Uterus (tissue), 4 donors: ENCODE measurements around the gene DTNBP1. TPM values are rescaled to one million over a fixed set of nuclear protein-coding genes. Genes with fewer than 3 reads are reported as not detected.

Source experiments
- DNase-seq, 2 donors: peaks; one replicate each; pipeline ENCODE4 v3.0.0-alpha.2; 2019 to 2020
- H3K27ac ChIP-seq, 2 donors: fragments of 200-600 bp; sonication (generic); 1 replicate in 1 of 2; 2 replicates in 1 of 2; pipeline ENCODE4 v1.5.1; 2016 to 2018
- H3K27me3 ChIP-seq, 2 donors: fragments of 200-600 bp; sonication (generic); one replicate each; pipeline ENCODE4 v1.5.1; 2018 to 2019; ENCODE audit warnings: control low read depth in 1 of 2
- H3K36me3 ChIP-seq, 2 donors: fragments of 200-600 bp; sonication (generic); one replicate each; pipeline ENCODE4 v1.5.1; 2019; ENCODE audit warnings: control low read depth in 1 of 2
- H3K4me1 ChIP-seq, 2 donors: fragments of 200-600 bp; sonication (generic); one replicate each; pipeline ENCODE4 v1.5.1; 2018 to 2019; ENCODE audit warnings: control low read depth in 1 of 2
- H3K4me3 ChIP-seq, 2 donors: fragments of 200-600 bp; sonication (generic); 1 replicate in 1 of 2; 2 replicates in 1 of 2; pipeline ENCODE4 v1.5.1; 2018 to 2019; ENCODE audit warnings: mild to moderate bottlenecking in 1 of 2
- H3K9me3 ChIP-seq, 2 donors: fragments of 200-600 bp; sonication (generic); one replicate each; pipeline ENCODE4 v1.5.1; 2019; ENCODE audit warnings: control low read depth in 1 of 2
- CTCF ChIP-seq, 4 experiments: fragments of 200-600 bp in 2 of 4; fragments of 450-650 bp in 2 of 4; sonication (generic) in 2 of 4; IDR thresholded peaks; one replicate each; pipeline ENCODE4 v1.5.1; 2016 to 2019; ENCODE audit warnings: antibody characterized with exemption in 4 of 4, mild to moderate bottlenecking in 2 of 4, moderate library complexity in 1 of 4
- POLR2A ChIP-seq, 2 donors: fragments of 450-650 bp; IDR thresholded peaks; one replicate each; pipeline ENCODE4 v1.6.1; 2016; ENCODE audit warnings: antibody characterized with exemption in 2 of 2, mild to moderate bottlenecking in 1 of 2, moderate library complexity in 1 of 2
- intact Hi-C: fragments of 100-400 bp; cut with DNase I; formaldehyde crosslinking; loops from one replicate; pipeline ENCODE4 v1.15.1; 2023; ENCODE audit warnings: low total_unique reads
- total RNA-seq, 4 donors: library from RNA; depleted of rRNA in 3 of 4; stranded (reverse); fragments of >200 nt in 3 of 4; gene quantifications; one replicate each; pipeline versions ENCODE4 v1.1.0 to v1.2.4, GENCODE V29; 2014 to 2023
- donor health status: DM: yes; HTN: yes; CAD: no.

DTNBP1 gene
- total RNA-seq = 10 to 100 TPM in 1 of 4 donors, 1 to 10 TPM in 2, not detected in 1; 1.8 to 19.8 (median 9.0) TPM

GRCh38 chr6:15662326-15663129 is at the start of gene DTNBP1:
Gene DTNBP1, minus strand, starts transcription at chr6:15663028. Its CDS starts 159 bp downstream, at chr6:15662869.
- Histone ChIP-seq H3K27ac (peak within 1 kb of the TSS; percentile 69 to 81), H3K4me1 (peaks cover 0 to 4% of the 10 kb centered on the region in 2 donors), H3K4me3 (peak within 1 kb of the TSS; percentile 78 to 88), H3K9me3 (no peaks in the 10 kb centered on the region), H3K27me3 (no peaks in the 10 kb centered on the region), H3K36me3 (no peaks in the 10 kb centered on the region)
- peak; percentile 73 to 85 for DNase-seq
- intact Hi-C loops = no loop called here
- no peak for TF ChIP-seq CTCF (IDR thresholded peaks at IDR 0.05)
- peak in 1 of 2 donors; percentile 66 for TF ChIP-seq POLR2A (IDR thresholded peaks at IDR 0.05)

GRCh38 chr6:15709651-15710269 is 46.9 kb upstream of the DTNBP1 start:
- Histone ChIP-seq H3K36me3 (no peaks in the 10 kb centered on the region), H3K27me3 (no peaks in the 10 kb centered on the region), H3K9me3 (no peaks in the 10 kb centered on the region), H3K4me1 (no peaks in the 10 kb centered on the region), H3K4me3 (no peak overlapping the region), H3K27ac (no peak overlapping the region)
- DNase-seq = no peak
- intact Hi-C loops = no loop called here
- TF ChIP-seq CTCF (IDR thresholded peaks at IDR 0.05) = no peak
- no peak for TF ChIP-seq POLR2A (IDR thresholded peaks at IDR 0.05)

- no peak overlapping the region for H3K27ac ChIP-seq
- no peak overlapping the region for H3K4me3 ChIP-seq
- H3K4me1 ChIP-seq = no peaks in the 10 kb centered on the region
- no peaks in the 10 kb centered on the region for H3K27me3 ChIP-seq
- intact Hi-C loops = no loop called here
- TF ChIP-seq CTCF (IDR thresholded peaks at IDR 0.05) (no peak), POLR2A (IDR thresholded peaks at IDR 0.05) (no peak)
- DNase-seq = no peak
- no peaks in the 10 kb centered on the region for H3K9me3 ChIP-seq
- no peaks in the 10 kb centered on the region for H3K36me3 ChIP-seq
These were observed 45.4 kb upstream of the DTNBP1 start for GRCh38 chr6:15708231-15708630.

GRCh38 chr6:15705981-15706380 is 43.2 kb upstream of the DTNBP1 start:
- H3K9me3 ChIP-seq = no peaks in the 10 kb centered on the region
- no peak overlapping the region for H3K4me3 ChIP-seq
- DNase-seq = no peak
- no peaks in the 10 kb centered on the region for H3K27me3 ChIP-seq
- no peaks in the 10 kb centered on the region for H3K36me3 ChIP-seq
- H3K27ac ChIP-seq = no peak overlapping the region
- intact Hi-C loops = no loop called here
- no peaks in the 10 kb centered on the region for H3K4me1 ChIP-seq
- TF ChIP-seq POLR2A (IDR thresholded peaks at IDR 0.05) (no peak), CTCF (IDR thresholded peaks at IDR 0.05) (no peak)

- DNase-seq = no peak
- Histone ChIP-seq H3K9me3 (no peaks in the 10 kb centered on the region), H3K4me1 (no peaks in the 10 kb centered on the region), H3K27ac (no peak overlapping the region), H3K4me3 (no peak overlapping the region), H3K36me3 (no peaks in the 10 kb centered on the region), H3K27me3 (no peaks in the 10 kb centered on the region)
- TF ChIP-seq CTCF (IDR thresholded peaks at IDR 0.05) (no peak), POLR2A (IDR thresholded peaks at IDR 0.05) (no peak)
- intact Hi-C loops = no loop called here
These were observed 35.6 kb upstream of the DTNBP1 start for GRCh38 chr6:15698471-15698870.
